ENCODE data around the gene DDX27. TPM values are rescaled to one million over a fixed set of nuclear protein-coding genes. Genes with fewer than 3 reads are reported as not detected.
A peak's percentile ranks its signal among the peaks of the same experiment; 100 is the strongest.

DDX27 gene
- total and polyA plus RNA-seq, 2 of the 13 experiments (the other 11 are each of a cell fraction or from before 2014, with no cell fraction given) = 42.6 to 72.8 TPM

- DNase-seq (ENCODE audit: low spot score) (peak; percentile 93), ATAC-seq (peak; percentile 81), FAIRE-seq (peak; percentile 51)
- Histone ChIP-seq H3K4me2 (ENCODE audit: low read depth, low read length) (peak overlapping the region; percentile 74), H3K27me3 (ENCODE audit: control insufficient read depth in 1 of 2, insufficient read depth in 2 of 2, low read length in 2 of 2) (no peaks in the 10 kb centered on the region), H3K9me3 (ENCODE audit: low read length) (no peaks in the 10 kb centered on the region), H3K27ac (ENCODE audit: extremely low read length, insufficient read depth, low read length) (peak overlapping the region; percentile 83), H4K20me1 (ENCODE audit: insufficient read depth, low read length) (peaks cover 69% of the 10 kb centered on the region), H3K36me3 (replicated peaks in 1 of 2; ENCODE audit: control insufficient read depth in 1 of 2, insufficient read depth in 2 of 2, low read length in 2 of 2) (peaks cover 8 to 14% of the 10 kb centered on the region in 2 experiments), H3K9ac (ENCODE audit: insufficient read depth, low read depth, low read length) (peak overlapping the region; percentile 57), H3K79me2 (ENCODE audit: insufficient read depth, low read length) (peaks cover 97% of the 10 kb centered on the region), H3K4me3 (replicated peaks in 1 of 3; ENCODE audit: insufficient read depth in 1 of 3, low read depth in 2 of 3, low read length in 3 of 3) (peak overlapping the region; percentile 4 to 44 (median 14); a peak in 4 of 6 replicates), H3K4me1 (ENCODE audit: insufficient read depth, low read length) (peaks cover 72% of the 10 kb centered on the region), H2AFZ (ENCODE audit: low read length) (no peak overlapping the region)
- in situ Hi-C loops (cut with HindIII; ENCODE audit: extremely low pct_ligation_motif_present, low pct_unique_long_range_greater_than_20kb) = no loop called here
- intact Hi-C loops (cut with micrococcal nuclease; ENCODE audit: unreplicated experiment) = loop anchor here (5.0 kb wide), 1 partner anchor 38 kb away; the partner anchor contains the start of gene DDX27
- POLR2A ChIA-PET = interaction anchor here (0.6 to 2.2 kb wide), 12 partner anchors 8 to 1666 kb away, joined by 3 to 25 read pairs (median 4); partner anchors contain the start of genes CSE1L, DDX27 and STAU1
- BruUV-seq (replicated peaks) = no TSS peak
- 4% methylated on average over 1 of the region's 1 CpG for WGBS (ENCODE audit: low lambda C conversion rate)
- CTCF ChIA-PET (ENCODE audit: low intra/inter-chr PET ratio, low total read pairs) = no interaction called here
- TF ChIP-seq RFXAP (CRISPR knock-in tag; IDR thresholded peaks at IDR 0.05; ENCODE audit: borderline replicate concordance) (no peak), ZNF772 (CRISPR knock-in tag; IDR thresholded peaks at IDR 0.05) (no peak), PAXIP1 (CRISPR knock-in tag; conservative IDR thresholded peaks at IDR 0.05) (peak; percentile 95), ZNF274 (CRISPR knock-in tag; IDR thresholded peaks at IDR 0.05) (no peak), MBD4 (IDR thresholded peaks at IDR 0.05; ENCODE audit: borderline replicate concordance, low read length) (no peak), ZNF552 (CRISPR knock-in tag; IDR thresholded peaks at IDR 0.05; ENCODE audit: borderline replicate concordance) (no peak), ZNF720 (CRISPR knock-in tag; IDR thresholded peaks at IDR 0.05) (no peak), CREBL2 (CRISPR knock-in tag; IDR thresholded peaks at IDR 0.05; ENCODE audit: borderline replicate concordance) (no peak), BRD4 (CRISPR knock-in tag; IDR thresholded peaks at IDR 0.05) (no peak), ATF7 (IDR thresholded peaks at IDR 0.05) (no peak), ATF7 (CRISPR knock-in tag; IDR thresholded peaks at IDR 0.05) (no peak), IRF2 (CRISPR knock-in tag; IDR thresholded peaks at IDR 0.05) (no peak), CTCF (CRISPR knock-in tag; IDR thresholded peaks at IDR 0.05) (no peak), TMF1 (CRISPR knock-in tag; IDR thresholded peaks at IDR 0.05; ENCODE audit: low read depth) (no peak), FOXP1 (IDR thresholded peaks at IDR 0.05) (no peak), FOXP1 (CRISPR knock-in tag; IDR thresholded peaks at IDR 0.05) (peak; percentile 77), BORCS8-MEF2B (CRISPR knock-in tag; IDR thresholded peaks at IDR 0.05) (no peak), TFDP2 (CRISPR knock-in tag; IDR thresholded peaks at IDR 0.05) (no peak), DNMT1 (CRISPR knock-in tag; IDR thresholded peaks at IDR 0.05) (no peak)
These were observed 39.6 kb upstream of the DDX27 start for GRCh38 chr20:49179368-49180277.
